Breast epithelium (tissue), 3 donors: Measurements from ENCODE around the gene CDCP1.

Source experiments
- CTCF ChIP-seq, 3 donors: fragments of 450-650 bp; IDR thresholded peaks; one replicate each; pipeline ENCODE4 v1.5.1; 2016 to 2017; ENCODE audit warnings: antibody characterized with exemption in 3 of 3, mild to moderate bottlenecking in 3 of 3, moderate library complexity in 3 of 3
- POLR2A ChIP-seq: fragments of 450-650 bp; IDR thresholded peaks from one replicate; pipeline ENCODE4 v1.6.1; 2016; ENCODE audit warnings: antibody characterized with exemption, mild to moderate bottlenecking, moderate library complexity
- POLR2AphosphoS5 ChIP-seq, 3 donors: sonication (generic); formaldehyde crosslinking; IDR thresholded peaks; one replicate each; pipeline ENCODE4 v1.6.1; 2017; ENCODE audit warnings: antibody characterized with exemption in 3 of 3

- TF ChIP-seq CTCF (IDR thresholded peaks at IDR 0.05) (no peak), POLR2AphosphoS5 (IDR thresholded peaks at IDR 0.05) (no peak), POLR2A (no peak)
These were observed 27.5 kb downstream of the CDCP1 start for GRCh38 chr3:45118615-45119071.
